Thymus (tissue), 11 donors: ENCODE measurements around the gene CELF1. TPM values are rescaled to one million over a fixed set of nuclear protein-coding genes. Genes with fewer than 3 reads are reported as not detected.

Experiments used
- DNase-seq, 9 donors: peaks; one replicate each; pipeline ENCODE4 v3.0.0-alpha.2; 2013; ENCODE audit warnings: low spot score in 9 of 9, low read depth in 6 of 9, missing footprints in 1 of 9
- H3K27ac ChIP-seq, 2 donors: one replicate each; pipeline ENCODE4 v1.5.1; 2013; ENCODE audit warnings: control low read depth in 1 of 2, low read depth in 1 of 2, low read length in 1 of 2, mild to moderate bottlenecking in 1 of 2, moderate library complexity in 1 of 2
- H3K27me3 ChIP-seq, 2 donors: one replicate each; pipeline ENCODE4 v1.5.1; 2013; ENCODE audit warnings: low read length in 1 of 2; ENCODE audit not compliant: control insufficient read depth in 2 of 2, insufficient read depth in 1 of 2
- H3K36me3 ChIP-seq, 2 donors: one replicate each; pipeline ENCODE4 v1.5.1; 2013; ENCODE audit warnings: low read length in 1 of 2, mild to moderate bottlenecking in 1 of 2, moderate library complexity in 1 of 2; ENCODE audit not compliant: control insufficient read depth in 2 of 2, insufficient read depth in 2 of 2
- H3K4me1 ChIP-seq, 2 donors: one replicate each; pipeline ENCODE4 v1.5.1; 2013; ENCODE audit warnings: low read length in 2 of 2; ENCODE audit not compliant: control insufficient read depth in 2 of 2, insufficient read depth in 2 of 2
- H3K4me3 ChIP-seq, 2 donors: one replicate each; pipeline ENCODE4 v1.5.1; 2013; ENCODE audit warnings: low read length in 2 of 2, control low read depth in 1 of 2, mild to moderate bottlenecking in 1 of 2
- H3K9me3 ChIP-seq, 2 donors: one replicate each; pipeline ENCODE4 v1.5.1; 2013; ENCODE audit warnings: low read length in 1 of 2, mild to moderate bottlenecking in 1 of 2; ENCODE audit not compliant: control insufficient read depth in 2 of 2, insufficient read depth in 1 of 2
- WGBS: extraction: QIAGEN DNeasy Blood & Tissue Kit; methylation state at CpG from one replicate; pipeline ENCODE4 v1.1.7; 2013; 5-methylcytosine and 5-hydroxymethylcytosine counted together
- polyA plus RNA-seq: library from polyadenylated mRNA; stranded (reverse); fragments of 200-250 nt; gene quantifications from one replicate; pipeline ENCODE4 v1.2.3, GENCODE V29; 2013
- total RNA-seq: library from RNA; stranded (reverse); fragments of 120-200 nt; gene quantifications from one replicate; pipeline ENCODE4 v1.2.4, GENCODE V29; 2013
- donor health status: healthy.

CELF1 gene
- total and polyA plus RNA-seq, 2 donors = 35.4 to 41.1 TPM

DNA sequence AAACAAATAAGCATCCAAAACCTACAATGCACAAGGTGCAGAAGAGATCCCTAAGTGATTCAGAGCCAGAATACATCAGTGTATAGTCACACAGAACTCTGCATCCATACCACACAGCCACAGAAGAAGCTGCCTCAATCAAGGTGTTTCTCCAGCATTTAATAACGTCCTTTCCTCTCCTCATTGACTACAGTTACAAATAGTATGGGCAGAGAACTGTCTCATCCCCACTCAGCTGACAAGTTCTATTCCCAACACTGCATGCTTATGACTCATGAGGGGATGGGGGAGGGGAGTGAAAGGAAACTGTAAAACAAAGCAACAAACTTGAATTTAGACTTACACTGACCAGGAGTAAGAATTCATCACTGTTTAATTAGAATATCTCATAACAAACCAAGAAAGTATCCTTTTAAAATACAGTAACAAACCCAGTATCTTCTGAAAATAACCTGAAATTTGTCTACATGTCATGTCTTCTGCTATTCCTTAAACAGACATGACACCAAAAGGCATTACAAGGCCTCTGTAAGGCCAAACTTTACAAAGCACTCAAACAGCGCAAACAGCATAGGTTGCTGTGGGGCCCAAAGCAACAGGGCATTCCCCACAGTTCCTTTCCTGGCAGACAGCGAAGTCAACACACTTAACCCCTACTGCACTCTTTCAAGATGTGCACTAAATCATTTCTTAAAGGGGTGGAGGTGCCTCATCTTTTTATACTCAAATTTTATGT is 29.3 kb downstream of the CELF1 start:
- Histone ChIP-seq H3K27ac (peak overlapping the region; percentile 66 to 68), H3K36me3 (no peaks in the 10 kb centered on the region), H3K27me3 (no peaks in the 10 kb centered on the region), H3K4me1 (peaks cover 6 to 31% of the 10 kb centered on the region in 2 donors), H3K4me3 (no peak overlapping the region), H3K9me3 (no peaks in the 10 kb centered on the region)
- peak in 3 of 9 donors; percentile 27 to 58 (median 30) for DNase-seq
- 46% methylated on average over 3 of the region's 3 CpGs for WGBS

DNA sequence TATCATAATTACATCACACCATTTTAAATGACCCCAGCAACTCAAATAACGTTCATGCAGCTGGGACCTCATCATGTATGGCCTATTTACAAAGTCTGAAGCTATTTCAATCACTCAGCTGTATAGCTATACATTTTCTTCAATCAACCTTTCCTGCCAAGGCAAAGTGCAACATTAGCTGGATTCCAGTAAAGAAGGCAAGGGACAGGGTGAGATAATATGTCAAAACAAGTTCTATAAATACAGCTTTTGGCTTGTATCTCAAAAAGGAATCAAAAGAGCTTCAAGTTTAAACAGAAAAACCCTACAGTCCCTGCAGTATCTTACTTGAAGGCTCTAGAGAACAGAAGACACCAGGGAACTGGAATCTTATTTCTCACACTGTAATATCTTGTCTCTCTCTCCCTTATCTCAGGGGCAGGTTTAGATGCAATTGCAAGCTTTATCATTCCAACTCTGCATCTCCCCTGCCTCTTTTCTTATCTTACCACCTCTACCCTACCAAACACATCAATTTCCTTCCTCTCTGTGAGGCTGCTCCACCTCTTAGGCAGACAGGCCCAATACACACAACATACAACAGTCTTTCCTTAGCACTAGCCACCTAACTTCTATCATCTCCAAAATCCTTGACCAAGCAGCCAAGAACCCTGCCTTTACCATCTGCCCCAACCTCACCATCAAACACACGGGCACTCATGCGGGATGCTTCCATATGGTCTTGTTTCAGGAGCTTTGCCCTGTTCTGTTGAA is 34.5 kb downstream of the CELF1 start:
- H3K36me3 ChIP-seq = no peaks in the 10 kb centered on the region
- WGBS = 30% methylated on average over 3 of the region's 3 CpGs
- peaks cover 10 to 21% of the 10 kb centered on the region in 2 donors for H3K4me1 ChIP-seq
- no peaks in the 10 kb centered on the region for H3K9me3 ChIP-seq
- no peak for DNase-seq
- no peaks in the 10 kb centered on the region for H3K27me3 ChIP-seq
- H3K4me3 ChIP-seq = no peak overlapping the region
- peak overlapping the region; percentile 39 to 77 for H3K27ac ChIP-seq

DNA sequence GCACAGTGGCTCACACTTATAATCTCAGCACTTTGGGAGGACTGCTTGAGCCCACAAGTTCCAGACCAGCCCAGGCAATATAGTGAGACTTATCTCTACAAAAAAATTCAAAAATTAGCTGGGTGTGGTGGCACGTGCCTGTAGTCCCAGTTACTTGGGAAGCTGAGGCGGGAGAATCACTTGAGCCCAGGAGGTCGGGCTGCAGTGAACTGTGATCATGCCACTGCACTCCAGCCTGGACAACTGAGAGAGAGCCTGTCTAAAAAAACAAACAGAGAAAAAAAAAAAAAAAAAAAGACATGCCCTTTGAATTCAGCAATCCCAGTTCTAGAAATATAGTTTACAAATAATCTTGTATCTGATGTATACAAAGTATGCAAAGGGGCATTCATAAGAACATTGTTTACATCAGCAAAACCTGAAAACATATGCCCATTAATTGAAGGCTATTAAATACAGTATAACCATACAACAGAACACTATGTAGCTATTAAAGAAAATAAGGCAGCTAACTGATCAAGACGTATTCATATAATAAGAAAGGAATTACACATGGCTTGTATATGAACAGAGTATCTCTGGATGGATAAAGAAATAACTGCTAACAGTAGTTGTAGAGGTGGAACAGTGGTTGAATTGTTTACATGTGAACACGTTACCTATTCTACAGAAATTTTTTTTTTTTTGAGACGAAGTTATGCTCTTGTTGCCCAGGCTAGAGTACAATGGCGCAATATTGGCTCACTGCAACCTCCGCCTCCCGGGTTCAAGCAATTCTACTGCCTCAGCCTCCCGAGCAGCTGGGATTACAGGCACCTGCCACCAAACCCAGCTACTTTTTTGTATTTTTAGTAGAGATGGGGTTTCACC is 35.7 kb downstream of the CELF1 start:
- no peaks in the 10 kb centered on the region for H3K36me3 ChIP-seq
- no peaks in the 10 kb centered on the region for H3K9me3 ChIP-seq
- no peak overlapping the region for H3K27ac ChIP-seq
- 96% methylated on average over 10 of the region's 10 CpGs for WGBS
- H3K4me3 ChIP-seq = no peak overlapping the region
- no peaks in the 10 kb centered on the region for H3K27me3 ChIP-seq
- no peak for DNase-seq
- H3K4me1 ChIP-seq = peaks cover 10 to 17% of the 10 kb centered on the region in 2 donors

DNA sequence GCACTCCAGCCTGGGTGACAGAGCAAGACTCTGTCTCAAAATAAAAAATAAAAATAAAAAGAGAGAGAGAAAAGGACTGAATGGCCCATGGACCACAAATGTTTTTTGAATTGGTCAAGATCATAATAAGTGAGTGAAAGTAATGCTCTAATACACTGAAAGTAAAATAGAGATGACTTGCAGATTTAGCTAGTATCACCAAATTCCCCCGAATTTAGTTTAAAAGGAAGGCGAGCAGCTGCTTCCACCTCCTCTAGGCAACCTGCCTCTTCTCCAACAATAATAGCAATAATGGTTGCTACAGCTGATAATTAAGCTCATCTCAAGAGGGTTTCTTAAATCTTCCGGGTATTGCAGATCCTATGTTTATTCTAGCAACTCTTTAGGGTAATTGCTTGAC is 36.8 kb downstream of the CELF1 start:
- WGBS = 89% methylated on average over 3 of the region's 3 CpGs
- Histone ChIP-seq H3K9me3 (no peaks in the 10 kb centered on the region), H3K27me3 (no peaks in the 10 kb centered on the region), H3K36me3 (no peaks in the 10 kb centered on the region), H3K4me3 (no peak overlapping the region), H3K27ac (no peak overlapping the region), H3K4me1 (peaks cover 10 to 21% of the 10 kb centered on the region in 2 donors)
- no peak for DNase-seq

GRCh38 chr11:47514825-47515647 is 37.9 kb downstream of the CELF1 start:
- whole genome bisulfite sequencing = 67% methylated on average over 5 of the region's 5 CpGs
- H3K36me3 ChIP-seq = no peaks in the 10 kb centered on the region
- H3K4me1 ChIP-seq = peaks cover 10 to 21% of the 10 kb centered on the region in 2 donors
- no peak overlapping the region for H3K27ac ChIP-seq
- no peak overlapping the region for H3K4me3 ChIP-seq
- no peaks in the 10 kb centered on the region for H3K27me3 ChIP-seq
- H3K9me3 ChIP-seq = no peaks in the 10 kb centered on the region
- DNase-seq = no peak

- no peaks in the 10 kb centered on the region for H3K9me3 ChIP-seq
- H3K27me3 ChIP-seq = no peaks in the 10 kb centered on the region
- no peak overlapping the region for H3K27ac ChIP-seq
- no peak overlapping the region for H3K4me3 ChIP-seq
- DNase-seq = no peak
- H3K4me1 ChIP-seq = peaks cover 4 to 23% of the 10 kb centered on the region in 2 donors
- 94% methylated on average over 2 of the region's 2 CpGs for WGBS
- H3K36me3 ChIP-seq = no peaks in the 10 kb centered on the region
Observed at GRCh38 chr11:47512701-47513100, 40.2 kb downstream of the CELF1 start.

- Histone ChIP-seq H3K27me3 (no peaks in the 10 kb centered on the region), H3K27ac (no peak overlapping the region), H3K4me3 (no peak overlapping the region), H3K9me3 (no peaks in the 10 kb centered on the region), H3K4me1 (peaks cover 6 to 23% of the 10 kb centered on the region in 2 donors), H3K36me3 (no peaks in the 10 kb centered on the region)
- DNase-seq = no peak
- WGBS = 95% methylated on average over 7 of the region's 7 CpGs
Observed at GRCh38 chr11:47511917-47512316, 41.0 kb downstream of the CELF1 start.

- H3K4me3 ChIP-seq = no peak overlapping the region
- no peak for DNase-seq
- no peaks in the 10 kb centered on the region for H3K9me3 ChIP-seq
- no peaks in the 10 kb centered on the region for H3K36me3 ChIP-seq
- 98% methylated on average over 7 of the region's 7 CpGs for WGBS
- no peaks in the 10 kb centered on the region for H3K27me3 ChIP-seq
- peaks cover 6 to 19% of the 10 kb centered on the region in 2 donors for H3K4me1 ChIP-seq
- H3K27ac ChIP-seq = no peak overlapping the region
Observed at GRCh38 chr11:47510209-47510608, 42.7 kb downstream of the CELF1 start.
